ENCODE results near the gene CCDC179. TPM values are rescaled to one million over a fixed set of nuclear protein-coding genes. Genes with fewer than 3 reads are reported as not detected.

Gene CCDC179
- total and polyA plus RNA-seq, 2 of the 13 experiments (the other 11 are each of a cell fraction or from before 2014, with no cell fraction given), result not detected

GRCh38 chr11:22829231-22830081 is 30.8 kb downstream of the CCDC179 start, which contains the start of gene SVIP (continued):
- 0 out of 2 replicates have a peak, but pooled peaks have one; percentile 62 for TF ChIP-seq MXD3 (CRISPR knock-in tag; IDR thresholded peaks at IDR 0.05)
- peak; percentile 70; the same call in 1 of the 2 replicates for TF ChIP-seq EED (CRISPR knock-in tag; IDR thresholded peaks at IDR 0.05)
- peak; percentile 62; the same call in 1 of the 2 replicates for TF ChIP-seq HNF1B (CRISPR knock-in tag; IDR thresholded peaks at IDR 0.05)
- peak; percentile 91 for TF ChIP-seq CTCF (CRISPR knock-in tag; IDR thresholded peaks at IDR 0.05)
- TF ChIP-seq U2AF2 (IDR thresholded peaks at IDR 0.05; ENCODE audit: low read depth, low read length), result no peak
- TF ChIP-seq ZFY (CRISPR knock-in tag; IDR thresholded peaks at IDR 0.05), result peak; percentile 86
- TF ChIP-seq TFDP1 (CRISPR knock-in tag; IDR thresholded peaks at IDR 0.05; ENCODE audit: borderline replicate concordance), result peak; percentile 7; the same call in 1 of the 2 replicates
- peak; percentile 73; the same call in 1 of the 2 replicates for TF ChIP-seq DNMT1 (CRISPR knock-in tag; IDR thresholded peaks at IDR 0.05)
- peak; percentile 81 for TF ChIP-seq MXD1 (CRISPR knock-in tag; IDR thresholded peaks at IDR 0.05)
- no peak for TF ChIP-seq PRDM4 (CRISPR knock-in tag; IDR thresholded peaks at IDR 0.05; ENCODE audit: borderline replicate concordance)
- peak; percentile 74; the same call in 1 of the 2 replicates for TF ChIP-seq SNAI1 (CRISPR knock-in tag; IDR thresholded peaks at IDR 0.05; ENCODE audit: borderline replicate concordance)
- no peak for TF ChIP-seq HNRNPK (IDR thresholded peaks at IDR 0.05; ENCODE audit: low read depth, low read length, poor library complexity, severe bottlenecking)
- TF ChIP-seq TBX2 (CRISPR knock-in tag; IDR thresholded peaks at IDR 0.05; ENCODE audit: borderline replicate concordance), result peak; percentile 52; the same call in 1 of the 2 replicates
- TF ChIP-seq DRAP1 (CRISPR knock-in tag; IDR thresholded peaks at IDR 0.05), result peak; percentile 50
